ENCODE data around the gene RFK. TPM values are rescaled to one million over a fixed set of nuclear protein-coding genes. Genes with fewer than 3 reads are reported as not detected.
"Not testable (repeated sequence)": the region's sequence is repeated elsewhere in the genome, so short reads cannot be mapped to it uniquely, and the experiment has no call there.

Gene RFK
- total RNA-seq, 1 donor from 2014 or later, result 76.0 TPM

DNA sequence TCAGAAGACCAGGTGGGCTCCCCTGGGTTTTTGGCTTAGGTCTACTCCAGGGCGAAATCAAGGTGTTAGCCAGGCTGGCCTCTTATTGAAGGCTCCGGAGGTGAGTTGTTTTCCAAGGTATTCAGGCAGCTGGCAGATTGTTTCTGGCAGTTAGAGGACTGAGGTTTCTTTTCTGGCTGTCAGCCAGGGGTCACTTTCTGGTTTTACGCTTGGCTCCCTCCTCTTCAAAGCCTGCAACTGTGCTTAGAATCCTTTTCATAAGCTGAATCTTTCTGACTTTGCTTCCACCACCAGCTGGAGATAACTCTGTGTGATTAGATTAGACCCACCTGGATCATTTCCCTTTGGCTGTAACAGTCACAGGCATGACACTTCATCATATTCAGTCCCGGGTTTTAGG lies 24.6 kb downstream of the RFK start:
- DNase-seq, result no peak

DNA sequence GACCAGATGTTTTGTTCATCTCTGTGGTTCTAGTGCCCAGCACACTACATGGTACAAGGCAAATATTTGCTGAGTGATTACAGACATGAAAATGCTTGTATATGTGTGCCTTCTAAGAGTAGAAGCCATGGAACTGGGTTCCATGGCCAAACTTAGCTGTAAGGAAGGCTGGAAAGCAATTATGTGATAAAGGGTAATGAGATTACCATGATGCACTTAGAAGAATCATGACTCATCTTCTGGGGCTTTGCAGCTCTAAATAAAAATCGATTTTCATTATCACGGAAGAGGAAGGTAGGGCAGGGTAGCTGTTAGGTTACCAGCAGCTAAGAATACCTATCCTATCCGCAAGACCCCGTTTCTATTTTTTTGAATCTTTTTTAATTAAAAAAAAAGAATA lies 28.0 kb downstream of the RFK start:
- DNase-seq, result no peak

DNA sequence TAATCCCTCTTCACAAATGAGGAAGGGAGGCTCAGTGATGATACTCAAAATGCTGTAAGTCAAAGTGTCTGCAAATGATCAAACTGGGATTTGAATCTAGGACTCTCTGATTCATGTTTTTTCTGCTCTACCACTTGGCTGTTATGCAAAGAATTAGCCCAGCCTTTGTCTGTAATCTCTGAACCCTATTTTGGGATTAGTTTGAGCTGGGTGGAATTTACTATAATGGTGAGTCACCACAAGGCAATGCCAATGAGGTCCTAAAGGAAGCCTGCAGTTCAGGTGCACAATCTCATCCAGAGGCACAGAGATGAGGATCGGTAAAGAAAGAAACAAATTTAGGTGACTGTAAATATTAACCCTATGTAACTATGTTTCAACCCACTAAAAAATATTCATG lies 29.2 kb downstream of the RFK start:
- no peak for DNase-seq

DNA sequence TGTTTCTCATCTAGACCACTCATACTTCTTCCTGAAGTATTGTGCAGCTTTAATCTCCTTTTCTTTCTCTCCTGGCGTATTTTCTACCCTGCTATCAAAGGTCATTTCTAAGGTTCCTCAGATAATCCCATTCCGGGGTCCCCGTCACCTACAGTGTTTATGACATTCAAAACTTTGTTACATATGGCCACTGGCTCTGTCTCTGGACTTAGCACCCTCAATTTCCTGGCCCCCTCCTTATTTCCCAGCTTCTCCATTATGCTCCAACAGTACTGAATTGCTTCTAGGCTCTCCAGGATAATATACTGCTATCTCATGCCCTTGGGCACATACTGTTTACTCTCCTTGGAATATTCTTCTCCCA lies 31.2 kb downstream of the RFK start:
- no peak for DNase-seq

DNA sequence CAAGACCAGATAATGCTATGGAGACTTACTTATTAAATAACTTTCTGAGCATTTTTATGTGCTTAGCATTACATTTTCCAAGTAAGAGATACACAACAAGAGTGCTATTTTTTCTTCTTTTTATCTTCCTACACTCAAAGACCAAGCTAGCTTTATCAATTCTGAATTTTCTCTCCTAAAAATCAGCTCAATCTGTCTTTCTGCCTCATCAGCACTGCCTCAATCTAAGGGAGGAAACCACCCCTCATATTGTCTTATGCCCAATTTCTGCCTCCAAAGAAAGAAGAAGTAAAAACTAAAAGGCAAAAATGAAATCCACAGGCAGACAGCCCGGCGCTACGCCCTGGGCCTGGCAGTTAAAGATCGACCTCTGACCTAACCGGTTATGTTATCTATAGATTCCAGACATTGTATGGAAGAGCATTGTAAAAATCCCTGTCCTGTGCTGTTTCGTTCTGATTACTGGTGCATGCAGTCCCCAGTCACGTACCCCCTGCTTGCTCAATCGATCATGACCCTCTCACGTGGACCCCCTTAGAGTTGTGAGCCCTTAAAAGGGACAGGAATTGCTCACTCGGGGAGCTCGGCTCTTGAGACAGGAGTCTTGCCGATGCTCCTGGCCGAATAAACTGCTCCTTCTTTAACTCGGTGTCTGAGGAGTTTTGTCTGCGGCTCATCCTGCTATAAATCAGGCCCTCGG lies 31.7 kb downstream of the RFK start:
- not testable (repeated sequence) for DNase-seq

DNA sequence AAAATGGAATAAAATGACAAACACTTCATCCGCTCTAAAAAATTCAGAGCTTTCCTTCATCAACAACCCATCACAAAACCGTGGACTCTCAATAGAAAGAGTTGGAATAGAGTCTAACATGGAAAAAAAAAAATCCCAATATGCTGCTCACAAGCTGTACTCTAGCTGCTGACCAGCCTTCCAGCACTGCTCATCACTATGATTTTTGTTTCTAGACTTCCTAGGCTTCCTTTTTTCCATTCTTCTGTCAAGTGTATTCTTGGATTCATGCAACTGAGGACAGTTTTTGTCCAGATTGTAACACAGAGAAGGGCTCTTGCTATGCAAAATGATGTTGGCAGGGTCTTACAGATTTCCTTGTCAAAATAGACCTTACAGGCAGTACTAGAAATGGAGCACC lies 34.5 kb downstream of the RFK start:
- DNase-seq, result no peak

DNA sequence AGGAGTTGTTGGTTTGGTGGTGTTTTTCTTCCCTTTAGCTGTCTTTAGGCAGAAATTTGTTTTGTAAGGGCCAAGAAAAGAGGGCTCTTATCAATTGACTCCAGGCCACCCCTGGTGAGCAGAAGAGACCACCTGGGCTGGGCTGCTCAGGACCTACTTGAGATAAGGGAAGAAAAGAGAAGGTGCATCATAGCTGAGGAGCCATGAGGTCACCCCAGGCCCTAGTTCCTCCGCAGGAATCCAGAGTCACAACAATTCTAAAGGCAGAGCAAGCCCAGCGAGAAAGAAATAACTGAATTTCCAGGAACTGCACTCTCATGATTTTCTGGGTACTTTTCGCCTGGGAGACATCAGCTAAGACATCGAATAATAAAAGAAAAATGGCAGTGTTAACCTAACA lies 34.9 kb downstream of the RFK start:
- no peak for DNase-seq

DNA sequence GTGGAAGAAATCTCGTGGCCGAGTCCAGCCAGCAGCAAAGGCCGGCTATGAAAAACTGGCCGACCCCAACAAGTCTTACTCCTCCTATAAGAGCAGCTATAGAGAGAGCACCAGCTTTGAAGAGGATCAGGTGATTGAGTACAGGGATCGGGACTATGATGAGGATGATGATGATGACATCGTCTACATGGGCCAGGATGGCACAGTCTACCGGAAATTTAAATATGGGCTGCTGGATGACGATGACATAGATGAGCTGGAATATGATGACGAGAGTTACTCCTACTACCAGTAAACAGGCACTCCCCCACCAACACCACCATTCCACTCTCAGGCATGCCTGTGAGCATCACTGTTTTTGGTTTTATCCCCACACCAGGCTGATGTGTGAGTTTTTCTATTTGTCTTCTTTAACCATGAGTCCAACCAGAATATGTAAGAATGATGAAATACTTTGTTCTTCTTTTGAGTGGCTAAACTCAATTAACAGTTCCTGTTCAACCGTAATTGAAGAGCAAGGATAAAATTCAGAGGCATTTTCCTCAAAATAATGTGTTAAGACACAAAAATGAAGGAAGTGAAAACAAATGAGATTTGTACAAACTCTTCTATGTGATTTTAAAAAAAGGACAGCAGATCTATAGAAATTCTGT lies 35.5 kb downstream of the RFK start:
- DNase-seq, result no peak

DNA sequence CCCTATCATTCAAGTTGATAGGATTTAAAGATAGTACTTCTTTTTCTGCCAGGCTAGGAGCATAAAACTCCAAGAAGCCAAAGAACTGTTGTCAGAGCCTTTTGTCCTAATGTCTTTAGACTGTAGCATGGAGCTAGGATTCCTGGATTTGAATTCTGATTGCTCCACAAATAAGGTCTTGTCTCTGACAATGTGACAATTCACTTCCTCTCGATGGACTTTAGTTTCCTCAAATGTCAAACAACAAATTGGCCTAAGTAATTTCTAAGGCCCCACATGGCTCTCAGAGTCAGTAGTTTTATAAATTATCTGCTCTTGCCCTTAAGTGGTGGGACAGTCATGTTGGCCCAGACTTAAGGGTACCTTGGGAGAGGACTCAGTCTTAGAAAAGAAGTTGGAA lies 36.7 kb downstream of the RFK start:
- no peak for DNase-seq

DNA sequence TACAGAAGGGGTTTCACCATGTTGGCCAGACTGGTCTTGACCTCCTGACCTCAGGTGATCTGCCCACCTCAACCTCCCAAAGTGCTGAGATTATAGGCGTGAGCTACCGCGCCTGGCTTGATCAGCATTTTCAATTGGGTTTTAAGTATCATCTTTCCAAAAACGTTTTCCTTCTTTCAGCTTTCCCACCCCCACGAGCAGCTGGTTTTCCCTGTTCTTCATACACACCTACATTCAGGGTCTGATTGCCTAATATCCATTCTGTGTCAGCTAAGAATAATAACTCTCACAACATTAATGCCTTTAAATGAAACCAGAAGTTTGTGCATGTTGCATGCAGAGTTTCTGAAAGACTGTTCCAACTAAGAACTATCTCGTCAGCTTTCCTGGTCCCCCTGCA lies 38.3 kb downstream of the RFK start:
- no peak for DNase-seq

DNA sequence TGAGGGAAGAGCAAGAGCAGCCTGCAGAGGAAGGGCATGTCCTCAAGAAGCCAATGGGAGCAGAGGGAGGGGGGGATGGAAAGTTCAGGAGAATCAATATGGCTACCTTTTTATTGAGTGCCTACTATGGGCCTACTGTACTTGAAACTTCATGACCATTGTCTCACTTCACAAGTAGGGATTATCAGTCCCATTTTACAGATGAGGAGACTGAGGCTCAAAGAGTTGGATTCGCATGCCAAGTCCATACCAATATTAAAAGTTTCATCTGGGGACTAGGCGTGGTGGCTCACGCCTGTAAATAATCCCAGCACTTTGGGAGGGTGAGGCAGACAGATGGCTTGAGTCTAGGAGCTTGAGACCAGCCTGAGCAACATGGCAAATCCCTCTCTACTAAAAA lies 40.0 kb downstream of the RFK start:
- no peak for DNase-seq

DNA sequence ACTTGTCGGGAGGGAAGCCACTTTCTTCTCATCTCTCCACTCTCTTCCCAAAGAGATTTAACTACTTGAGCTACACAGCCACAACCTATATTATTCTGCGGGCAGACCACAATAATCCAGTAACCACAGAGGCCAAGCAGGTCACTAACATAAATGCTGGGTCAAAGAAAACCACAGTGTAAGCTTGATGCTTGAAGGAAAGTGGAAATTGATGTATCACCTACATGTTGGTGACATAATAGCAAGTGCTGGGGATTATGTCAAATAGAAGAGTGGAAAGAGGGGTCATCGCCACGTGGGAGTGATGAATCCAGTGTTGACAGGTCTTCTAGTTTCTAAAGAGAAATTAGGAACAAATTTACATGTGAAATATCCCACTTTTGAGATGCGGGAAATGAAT lies 40.9 kb downstream of the RFK start:
- DNase-seq, result no peak

DNA sequence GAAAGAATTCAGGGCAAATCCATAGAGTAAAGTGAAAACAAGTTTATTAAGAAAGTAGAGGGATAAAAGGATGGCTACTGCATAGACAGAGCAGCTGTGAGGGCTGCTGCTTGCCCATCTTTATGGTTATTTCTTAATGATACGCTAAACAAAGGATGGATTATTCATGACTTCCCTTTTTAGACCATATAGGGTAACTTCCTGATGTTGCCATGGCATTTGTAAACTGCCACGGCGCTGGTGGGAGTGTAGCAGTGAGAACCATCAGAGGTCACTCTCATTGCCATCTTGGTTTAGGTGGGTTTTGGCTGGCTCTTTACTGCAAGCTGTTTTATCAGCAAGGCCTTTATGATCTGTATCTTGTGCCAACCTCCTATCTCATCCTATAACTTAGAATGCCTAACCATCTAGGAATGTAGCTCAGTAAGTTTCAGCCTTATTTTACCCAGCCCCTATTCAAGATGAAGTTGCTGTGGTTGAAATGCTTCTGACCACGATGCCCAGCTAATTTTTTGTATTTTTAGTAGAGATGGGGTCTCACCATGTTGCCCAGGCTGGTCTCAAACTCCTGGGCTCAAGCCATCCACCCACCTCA lies 42.1 kb downstream of the RFK start:
- no peak for DNase-seq

DNA sequence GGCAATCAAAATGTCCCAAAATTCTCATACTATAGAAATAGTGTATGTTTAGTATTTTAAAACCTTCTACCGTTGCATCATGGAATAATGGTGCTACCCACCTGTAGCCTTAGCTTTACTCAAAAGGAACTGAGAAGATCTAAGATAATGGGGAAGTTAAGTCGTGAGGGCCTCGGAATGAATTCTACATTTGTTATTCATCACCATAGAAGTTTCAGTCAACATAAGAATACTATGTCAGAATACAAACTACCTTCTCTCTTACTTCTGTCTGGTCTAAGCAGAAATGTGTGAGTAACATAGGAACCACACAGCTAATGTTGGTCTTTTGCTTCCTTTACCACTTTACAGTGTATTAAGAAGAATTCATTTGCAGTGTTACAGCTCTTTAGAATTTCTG lies 43.2 kb downstream of the RFK start:
- no peak for DNase-seq

DNA sequence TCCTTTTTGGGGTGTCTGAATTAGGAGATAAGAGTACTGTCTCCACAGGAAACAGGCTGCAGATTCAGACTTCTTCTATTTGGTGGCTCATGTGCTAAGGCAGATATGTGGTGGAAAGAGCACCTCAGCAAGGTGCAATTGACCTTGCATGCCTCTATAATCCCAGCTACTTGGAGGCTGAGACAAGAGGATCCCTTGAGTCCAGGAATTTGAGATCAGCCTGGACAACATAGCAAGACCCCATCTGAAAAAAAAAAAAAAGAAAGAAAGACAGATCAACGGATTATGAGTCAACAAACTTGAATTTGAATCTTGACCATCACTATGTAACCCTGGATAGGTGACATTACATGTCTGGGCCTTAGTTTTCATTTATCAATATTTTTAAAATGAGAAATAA lies 44.4 kb downstream of the RFK start:
- DNase-seq, result no peak

DNA sequence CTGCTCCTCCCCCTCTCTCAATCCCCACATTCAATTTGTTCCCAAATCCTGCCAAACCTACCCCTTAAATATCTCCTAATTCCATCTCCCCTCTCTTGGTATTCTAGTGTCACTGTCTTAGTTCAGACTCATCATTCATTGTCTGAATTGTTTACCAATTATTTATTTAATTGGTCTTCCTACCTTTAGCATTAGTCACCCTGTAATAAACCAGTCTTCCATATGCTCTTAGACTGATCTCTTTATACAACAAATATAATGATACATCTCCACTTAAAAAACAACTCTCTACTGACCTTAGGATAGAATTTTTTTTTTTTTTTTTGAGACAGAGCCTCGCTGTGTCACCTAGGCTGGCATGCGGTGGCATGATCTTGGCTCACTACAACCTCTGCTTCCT lies 51.4 kb downstream of the RFK start:
- no peak for DNase-seq

DNA sequence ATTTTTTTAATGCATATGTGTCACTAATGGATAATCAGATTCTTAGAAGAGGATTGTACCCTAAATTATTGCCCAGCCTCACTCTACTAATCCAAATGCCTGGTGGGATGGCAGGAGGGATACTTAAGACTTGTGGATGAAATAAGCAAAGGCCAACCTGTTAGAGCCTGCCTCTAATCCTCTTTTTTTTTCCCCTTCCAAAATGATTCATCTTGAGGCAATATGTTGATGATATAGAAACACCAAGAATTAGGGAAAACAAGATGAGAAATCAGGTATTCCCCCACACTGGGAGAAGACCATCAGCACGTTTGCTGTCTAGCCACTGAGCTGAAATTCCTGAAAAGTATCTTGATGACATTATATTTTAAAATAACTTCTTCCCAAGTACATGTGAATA lies 52.0 kb downstream of the RFK start:
- DNase-seq, result no peak

DNA sequence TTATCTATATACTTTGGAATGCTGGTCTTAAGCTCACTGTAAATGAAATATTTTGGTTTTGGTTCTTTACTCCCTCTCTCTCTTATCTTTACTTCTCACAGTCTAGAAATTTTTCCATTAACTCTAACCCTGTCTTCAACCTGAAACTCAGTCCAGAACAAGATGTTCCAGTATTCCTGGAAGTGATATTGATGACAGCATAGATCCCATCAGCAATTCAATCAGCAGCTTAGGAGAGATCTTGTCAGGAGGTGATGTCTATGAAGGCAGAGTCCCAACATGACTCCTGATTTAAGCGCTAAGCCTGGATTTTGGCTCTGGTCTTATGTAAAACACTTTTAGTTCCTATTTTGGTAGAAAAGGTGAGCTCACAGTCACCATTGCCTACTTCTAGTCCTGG lies 52.6 kb downstream of the RFK start:
- DNase-seq, result no peak

DNA sequence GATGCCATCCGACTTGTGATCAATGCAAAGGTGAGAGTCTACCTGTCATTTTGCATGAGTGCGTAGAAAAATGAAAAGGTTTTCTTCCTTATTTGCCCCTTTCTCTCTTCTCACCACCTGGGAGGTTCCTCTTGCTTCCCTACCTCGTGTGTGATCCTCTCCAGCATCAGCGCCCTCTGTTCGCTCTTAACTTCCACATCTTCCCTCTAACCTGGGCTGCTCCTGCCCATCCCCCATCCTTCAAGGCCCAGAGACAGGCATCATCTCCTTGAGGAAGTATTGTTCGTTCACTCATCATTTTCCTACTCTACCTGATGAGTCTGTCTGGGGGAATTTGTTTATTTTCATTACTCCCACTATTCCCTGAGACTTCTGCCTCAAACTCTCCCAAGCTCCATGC lies 55.8 kb downstream of the RFK start:
- no peak for DNase-seq

DNA sequence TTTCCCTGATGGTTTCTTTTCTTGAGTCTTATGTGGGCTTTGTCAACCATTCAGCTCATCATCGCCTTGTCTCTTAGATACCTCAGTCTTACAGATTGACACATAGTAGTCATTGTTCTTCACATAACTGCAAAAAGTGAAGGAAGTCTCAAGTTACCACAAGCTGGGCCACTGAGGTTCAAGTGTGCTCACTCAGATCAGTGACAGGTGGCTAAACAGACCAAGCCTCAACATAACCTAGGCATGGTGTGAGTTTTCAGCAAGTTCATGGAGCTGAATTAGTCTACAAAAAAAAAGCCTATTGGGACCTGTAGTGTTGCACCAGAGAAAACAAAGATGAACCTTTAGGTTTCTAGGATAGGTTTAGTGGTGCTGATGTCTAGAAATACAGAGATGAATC lies 58.2 kb downstream of the RFK start:
- DNase-seq, result no peak
